ENCODE measurements around the gene NT5C3A. TPM values are rescaled to one million over a fixed set of nuclear protein-coding genes. Genes with fewer than 3 reads are reported as not detected.

NT5C3A gene
- total RNA-seq, 1 donor from 2014 or later = 29.8 TPM

DNA sequence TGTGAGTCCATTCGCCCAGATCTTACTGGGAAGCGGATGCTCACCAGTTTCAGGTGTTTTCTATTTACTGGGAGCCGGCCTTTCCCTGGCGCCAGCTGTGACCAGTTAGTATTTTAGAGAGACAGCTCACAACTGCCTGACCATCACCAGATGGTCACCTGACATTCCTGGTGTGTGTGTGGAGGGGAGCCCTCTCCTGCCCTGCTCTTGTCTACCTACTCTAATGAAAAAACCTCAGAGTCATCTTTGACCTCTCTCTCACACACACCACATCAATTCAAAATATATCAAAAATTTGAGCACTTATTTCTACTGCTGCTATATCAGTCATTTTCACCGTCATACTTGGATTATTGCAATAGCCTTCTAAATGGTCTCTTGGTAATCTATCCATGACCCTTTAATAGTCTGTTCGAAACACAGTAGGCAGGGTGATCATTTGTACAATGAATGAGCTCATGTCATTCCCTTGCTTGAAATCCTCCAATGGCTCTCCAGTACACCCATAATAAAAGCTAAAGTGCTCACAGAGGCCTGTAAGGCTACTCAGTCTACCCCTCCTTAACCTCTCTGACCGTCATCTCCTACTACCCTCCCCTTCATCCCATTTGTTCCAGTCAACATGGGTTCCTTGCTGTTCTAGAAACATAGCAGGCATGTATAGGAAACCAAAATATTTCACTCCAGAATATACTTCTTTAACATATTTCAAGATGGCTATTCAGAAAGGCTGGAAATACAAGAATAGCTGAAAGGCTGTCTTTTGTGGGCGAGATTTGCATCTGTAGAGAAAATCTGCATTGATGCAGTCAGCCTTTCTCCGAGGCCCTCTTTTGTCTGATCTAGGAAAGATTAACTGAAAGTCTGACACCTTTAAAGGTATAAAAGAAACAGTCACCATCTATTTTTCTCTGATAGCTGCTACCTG, 17.5 kb upstream of the NT5C3A start:
- TF ChIP-seq, protein P1, sequence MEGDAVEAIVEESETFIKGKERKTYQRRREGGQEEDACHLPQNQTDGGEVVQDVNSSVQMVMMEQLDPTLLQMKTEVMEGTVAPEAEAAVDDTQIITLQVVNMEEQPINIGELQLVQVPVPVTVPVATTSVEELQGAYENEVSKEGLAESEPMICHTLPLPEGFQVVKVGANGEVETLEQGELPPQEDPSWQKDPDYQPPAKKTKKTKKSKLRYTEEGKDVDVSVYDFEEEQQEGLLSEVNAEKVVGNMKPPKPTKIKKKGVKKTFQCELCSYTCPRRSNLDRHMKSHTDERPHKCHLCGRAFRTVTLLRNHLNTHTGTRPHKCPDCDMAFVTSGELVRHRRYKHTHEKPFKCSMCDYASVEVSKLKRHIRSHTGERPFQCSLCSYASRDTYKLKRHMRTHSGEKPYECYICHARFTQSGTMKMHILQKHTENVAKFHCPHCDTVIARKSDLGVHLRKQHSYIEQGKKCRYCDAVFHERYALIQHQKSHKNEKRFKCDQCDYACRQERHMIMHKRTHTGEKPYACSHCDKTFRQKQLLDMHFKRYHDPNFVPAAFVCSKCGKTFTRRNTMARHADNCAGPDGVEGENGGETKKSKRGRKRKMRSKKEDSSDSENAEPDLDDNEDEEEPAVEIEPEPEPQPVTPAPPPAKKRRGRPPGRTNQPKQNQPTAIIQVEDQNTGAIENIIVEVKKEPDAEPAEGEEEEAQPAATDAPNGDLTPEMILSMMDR (IDR thresholded peaks at IDR 0.05; ENCODE audit: unreplicated experiment) = no peak
- Mint-ChIP-seq H3K27ac (no peak overlapping the region), H3K4me3 (no peak overlapping the region), H3K9me3 (no peaks in the 10 kb centered on the region), H3K36me3 (no peaks in the 10 kb centered on the region), H3K4me1 (no peaks in the 10 kb centered on the region), H3K27me3 (ENCODE audit: low read depth) (peaks cover 22% of the 10 kb centered on the region)
- DNase-seq (ENCODE audit: low spot score in 2 of 2, unreplicated experiment in 2 of 2) = no peak

DNA sequence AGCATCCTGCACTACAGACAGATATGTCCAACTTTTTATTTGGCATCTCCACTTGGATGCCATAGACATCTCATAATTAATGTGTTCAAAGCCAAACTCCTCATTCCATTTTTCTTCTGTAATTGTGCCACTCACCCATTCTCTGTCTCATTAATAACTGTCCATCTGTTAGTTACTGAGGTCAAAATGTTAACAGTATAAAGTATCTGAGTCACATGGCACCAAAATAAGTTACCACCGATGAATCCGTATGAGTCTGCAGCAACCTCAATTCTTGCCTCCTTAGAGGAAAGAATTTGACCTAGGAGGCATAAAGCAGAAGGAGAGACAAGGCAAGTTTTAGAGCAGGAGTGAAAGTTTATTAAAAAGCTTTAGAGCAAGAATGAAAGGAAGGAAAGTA, 16.5 kb upstream of the NT5C3A start:
- H3K4me3 Mint-ChIP-seq = no peak overlapping the region
- TF ChIP-seq, protein P1 (IDR thresholded peaks at IDR 0.05; ENCODE audit: unreplicated experiment) = no peak
- peaks cover 2% of the 10 kb centered on the region for H3K4me1 Mint-ChIP-seq
- H3K27ac Mint-ChIP-seq = no peak overlapping the region
- no peaks in the 10 kb centered on the region for H3K36me3 Mint-ChIP-seq
- peaks cover 26% of the 10 kb centered on the region for H3K27me3 Mint-ChIP-seq (ENCODE audit: low read depth)
- DNase-seq (ENCODE audit: low spot score in 2 of 2, unreplicated experiment in 2 of 2) = no peak
- H3K9me3 Mint-ChIP-seq = no peaks in the 10 kb centered on the region

DNA sequence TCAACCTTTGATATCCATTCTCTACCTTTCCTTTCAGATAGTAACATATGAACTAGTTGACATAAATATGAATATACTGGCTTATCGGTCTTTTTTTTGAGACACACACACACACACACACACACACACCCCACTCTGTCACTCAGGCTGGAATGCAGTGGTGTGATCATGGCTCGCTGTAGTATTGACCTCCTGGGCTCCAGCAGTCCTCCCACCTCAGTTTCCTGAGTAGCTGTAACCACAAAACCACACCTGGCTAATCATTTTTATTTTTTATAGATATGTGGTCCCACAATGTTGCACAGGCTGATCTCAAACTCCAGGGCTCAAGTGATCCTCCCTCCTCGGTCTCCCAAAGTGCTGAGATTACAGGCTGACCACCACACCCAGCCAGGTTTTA, 14.2 kb upstream of the NT5C3A start:
- Mint-ChIP-seq H3K27ac (no peak overlapping the region), H3K9me3 (peaks cover 2% of the 10 kb centered on the region), H3K4me1 (peaks cover 5% of the 10 kb centered on the region), H3K4me3 (no peak overlapping the region), H3K36me3 (no peaks in the 10 kb centered on the region), H3K27me3 (ENCODE audit: low read depth) (peaks cover 26% of the 10 kb centered on the region)
- DNase-seq (ENCODE audit: low spot score in 2 of 2, unreplicated experiment in 2 of 2) = no peak
- TF ChIP-seq, protein P1 (IDR thresholded peaks at IDR 0.05; ENCODE audit: unreplicated experiment) = no peak

DNA sequence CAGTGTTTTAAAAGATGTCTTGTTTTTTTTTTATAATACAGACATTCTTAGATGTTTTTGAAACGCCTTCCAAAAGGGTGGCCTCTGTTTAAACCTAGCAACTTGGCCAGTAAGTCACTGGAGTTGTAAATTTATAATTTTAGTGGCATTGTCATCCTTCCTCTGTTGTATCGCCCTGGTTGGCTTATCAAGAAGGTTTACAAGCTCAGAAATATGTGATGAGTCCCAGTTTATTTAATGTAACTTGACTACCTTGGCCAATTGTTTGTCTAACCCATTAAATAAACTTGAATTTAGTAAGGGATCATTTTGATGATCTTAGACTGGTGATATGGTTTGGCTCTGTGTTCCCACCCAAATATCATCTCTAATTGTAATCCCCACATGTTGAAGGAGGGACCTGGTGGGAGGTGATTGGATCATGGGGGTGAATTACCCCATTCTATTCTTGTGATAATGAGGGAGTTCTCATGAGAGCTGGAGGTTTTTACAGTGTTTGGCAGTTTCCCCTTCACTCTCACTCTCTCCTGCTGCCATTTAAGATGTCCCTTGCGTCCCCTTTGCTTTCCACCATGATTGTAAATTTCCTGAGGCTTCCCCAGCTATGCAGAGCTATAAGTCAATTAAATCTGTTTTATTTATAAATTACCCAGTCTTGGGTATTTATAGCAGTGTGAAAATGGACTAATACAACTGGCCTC, 13.4 kb upstream of the NT5C3A start:
- peaks cover 26% of the 10 kb centered on the region for H3K27me3 Mint-ChIP-seq (ENCODE audit: low read depth)
- no peak overlapping the region for H3K4me3 Mint-ChIP-seq
- peaks cover 9% of the 10 kb centered on the region for H3K9me3 Mint-ChIP-seq
- peaks cover 5% of the 10 kb centered on the region for H3K4me1 Mint-ChIP-seq
- DNase-seq (ENCODE audit: low spot score in 2 of 2, unreplicated experiment in 2 of 2) = no peak
- TF ChIP-seq, protein P1 (IDR thresholded peaks at IDR 0.05; ENCODE audit: unreplicated experiment) = no peak
- no peak overlapping the region for H3K27ac Mint-ChIP-seq
- no peaks in the 10 kb centered on the region for H3K36me3 Mint-ChIP-seq

DNA sequence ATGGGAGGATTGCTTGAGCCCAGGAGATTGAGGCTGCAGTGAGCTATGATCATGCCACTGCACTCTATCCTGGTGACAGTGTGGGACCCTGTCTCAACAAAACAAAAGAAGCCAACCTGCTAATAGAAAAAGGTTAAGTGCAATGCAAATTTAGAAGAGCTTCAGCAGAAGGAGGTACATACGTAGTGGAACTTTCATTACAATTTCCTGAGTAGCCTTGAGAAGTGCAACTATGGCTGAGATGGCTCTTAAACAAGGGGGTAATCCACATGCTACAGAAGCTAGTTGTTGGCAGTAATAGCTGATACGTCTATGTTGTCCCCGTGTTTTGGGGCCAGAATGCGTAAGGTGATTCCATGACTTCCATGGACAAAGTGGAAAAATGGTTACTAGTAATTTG, 10.7 kb upstream of the NT5C3A start:
- peaks cover 29% of the 10 kb centered on the region for H3K9me3 Mint-ChIP-seq
- H3K27ac Mint-ChIP-seq = no peak overlapping the region
- peaks cover 20% of the 10 kb centered on the region for H3K27me3 Mint-ChIP-seq (ENCODE audit: low read depth)
- H3K36me3 Mint-ChIP-seq = no peaks in the 10 kb centered on the region
- no peak for DNase-seq (ENCODE audit: low spot score in 2 of 2, unreplicated experiment in 2 of 2)
- TF ChIP-seq, protein P1 (IDR thresholded peaks at IDR 0.05; ENCODE audit: unreplicated experiment) = no peak
- H3K4me1 Mint-ChIP-seq = peaks cover 5% of the 10 kb centered on the region
- H3K4me3 Mint-ChIP-seq = no peak overlapping the region
